GM19328 (cell line): Measurements from ENCODE around the gene PNPLA7.

Source experiments
- ATAC-seq: cut with Tn5 transposase; IDR thresholded peaks from one replicate; pipeline ENCODE4 v1.9.1; 2021; ENCODE audit warnings: mild to moderate bottlenecking, moderate library complexity; ENCODE audit not compliant: unreplicated experiment

Gene PNPLA7

DNA sequence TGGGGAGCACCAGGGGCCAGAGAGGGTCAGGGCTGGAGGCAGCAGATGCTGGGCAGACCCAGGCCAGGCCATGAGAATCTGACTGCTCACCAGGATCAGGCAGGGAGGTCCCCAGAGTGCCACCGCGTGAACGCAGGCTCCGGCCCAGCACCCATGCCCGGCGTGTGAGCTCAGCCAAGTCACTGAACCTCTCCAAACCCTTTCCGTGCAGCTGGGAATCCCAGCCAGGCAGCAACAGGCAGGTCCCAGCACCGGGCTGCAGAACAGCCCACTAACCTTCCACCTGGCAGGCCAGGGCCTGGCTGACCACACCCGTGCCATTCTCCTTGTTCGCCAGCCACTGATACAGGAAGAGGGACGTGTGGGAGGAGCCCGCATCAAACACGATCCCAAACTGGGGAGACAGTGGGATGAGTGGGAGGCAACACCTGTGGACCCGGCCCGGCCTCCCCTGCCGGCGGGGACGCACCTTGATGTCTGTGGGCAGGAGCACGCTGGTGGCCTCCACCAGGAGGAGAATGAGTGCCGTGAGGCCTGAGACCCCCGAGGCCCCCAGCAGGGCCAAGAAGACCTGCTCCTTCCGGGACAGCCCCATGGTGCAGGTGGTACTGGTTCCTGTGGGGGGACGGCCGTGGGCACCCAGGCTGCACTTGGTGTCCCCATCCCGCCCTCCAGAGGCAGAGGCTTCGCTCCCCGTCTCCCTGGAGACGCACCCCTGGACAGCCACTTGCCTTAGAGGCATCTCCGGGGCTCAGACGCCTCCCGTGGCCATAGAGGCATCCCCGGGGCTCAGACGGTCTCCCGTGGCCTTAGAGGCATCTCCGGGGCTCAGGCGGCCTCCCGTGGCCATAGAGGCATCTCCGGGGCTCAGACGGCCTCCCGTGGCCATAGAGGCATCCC is 112.3 kb downstream of the PNPLA7 start:
- ATAC-seq = no peak

DNA sequence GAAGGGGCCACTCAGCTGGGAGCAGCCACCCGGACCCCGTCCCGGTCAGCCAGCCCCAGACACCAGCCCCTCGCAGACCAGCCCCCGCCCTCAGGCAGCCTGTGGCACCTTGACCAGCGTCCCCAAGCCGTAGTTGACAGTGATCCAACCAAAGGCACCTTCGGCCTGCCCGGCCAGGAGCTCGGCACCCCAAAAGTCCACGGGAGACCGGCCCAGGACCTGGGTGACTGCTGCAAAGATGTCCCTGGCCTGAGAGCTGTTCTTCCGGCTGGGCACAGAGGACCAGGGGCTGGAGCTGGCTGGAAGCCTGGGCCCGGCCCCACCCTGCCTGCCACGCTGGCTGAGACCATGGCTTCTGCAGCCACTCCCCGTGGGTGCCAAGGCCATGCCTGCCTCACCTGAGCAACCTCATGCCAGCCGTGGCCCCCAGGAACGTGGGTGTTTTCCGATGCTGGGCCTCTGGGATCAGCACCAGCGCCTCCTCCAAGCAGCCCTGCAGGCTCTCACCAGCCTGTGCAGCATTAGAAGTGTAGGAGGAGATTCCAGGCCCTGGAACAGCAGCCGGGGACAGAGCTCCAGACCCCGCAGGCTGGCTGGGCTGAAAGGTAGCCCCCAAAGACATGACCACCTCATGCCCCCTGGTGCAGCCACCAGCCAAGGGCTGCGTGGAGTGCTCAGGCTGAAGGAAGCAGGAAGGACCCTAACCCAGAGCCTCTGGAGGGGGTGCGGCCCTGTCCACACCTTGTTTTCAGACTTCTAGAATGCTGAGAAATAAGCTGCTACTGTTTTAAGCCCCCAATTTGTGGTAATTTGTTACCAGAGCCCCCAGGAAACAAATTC is 113.2 kb downstream of the PNPLA7 start:
- no peak for ATAC-seq

DNA sequence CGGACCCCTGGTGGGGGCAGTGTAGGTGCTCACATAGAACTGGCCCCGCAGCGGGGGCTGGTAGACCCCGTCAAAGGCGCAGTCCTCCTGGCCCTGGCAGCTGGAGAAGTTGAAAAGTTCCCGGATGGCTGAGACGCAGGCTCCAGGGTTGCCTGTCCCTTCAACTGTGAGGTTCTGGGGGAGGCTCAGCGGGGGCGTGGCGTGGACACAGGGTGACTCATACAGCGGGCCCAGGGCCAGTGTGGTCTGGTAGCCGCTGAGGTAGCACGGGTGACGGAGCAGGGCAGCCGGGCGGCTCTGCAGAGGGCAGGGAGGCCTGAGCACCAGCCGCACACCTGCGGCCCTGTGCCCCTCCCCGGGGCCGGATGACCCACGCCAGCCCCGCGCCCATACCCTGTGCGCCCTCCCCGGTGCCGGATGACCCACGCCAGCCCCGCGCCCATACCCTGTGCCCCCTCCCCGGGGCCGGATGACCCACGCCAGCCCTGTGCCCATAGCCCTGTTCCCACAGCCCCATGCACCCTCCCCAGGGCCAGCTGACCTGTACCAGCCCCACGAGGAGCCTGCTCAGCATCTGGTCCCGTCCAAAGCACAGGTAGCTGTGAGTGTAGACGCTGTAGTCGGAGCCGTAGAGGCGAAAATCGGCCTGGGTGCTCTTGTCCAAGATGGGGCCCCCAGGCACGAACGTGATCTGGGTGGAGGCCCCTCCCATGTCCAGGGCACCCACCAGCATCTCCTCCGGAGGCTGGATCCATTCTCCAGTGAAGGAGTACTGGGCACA is 114.0 kb downstream of the PNPLA7 start:
- no peak for ATAC-seq

DNA sequence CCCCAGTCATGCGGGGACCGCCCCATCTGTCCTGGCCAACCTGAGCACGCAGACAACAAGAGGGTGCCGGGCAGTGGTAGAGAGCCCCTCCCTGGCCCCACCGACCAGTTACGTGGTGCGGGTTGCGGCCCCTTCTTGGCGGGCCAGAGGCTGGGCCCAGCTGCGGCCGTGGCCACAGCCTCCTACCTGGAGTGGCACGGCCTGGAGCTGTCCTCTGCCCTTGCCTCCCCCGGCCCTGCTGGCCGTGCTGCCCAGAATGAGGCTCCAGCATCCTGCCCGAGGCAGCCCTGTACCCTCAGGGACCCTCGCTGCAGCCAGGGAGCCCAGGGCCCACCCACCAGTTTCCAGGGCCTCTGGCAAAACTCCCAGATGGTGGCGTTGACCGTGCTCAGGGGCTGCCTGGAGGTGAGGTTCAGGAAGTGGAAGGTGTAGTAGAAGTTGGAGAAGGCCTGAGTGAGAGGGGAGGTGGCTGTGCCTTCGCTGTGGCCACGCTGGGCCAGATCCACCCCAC is 114.8 kb downstream of the PNPLA7 start:
- ATAC-seq = no peak

DNA sequence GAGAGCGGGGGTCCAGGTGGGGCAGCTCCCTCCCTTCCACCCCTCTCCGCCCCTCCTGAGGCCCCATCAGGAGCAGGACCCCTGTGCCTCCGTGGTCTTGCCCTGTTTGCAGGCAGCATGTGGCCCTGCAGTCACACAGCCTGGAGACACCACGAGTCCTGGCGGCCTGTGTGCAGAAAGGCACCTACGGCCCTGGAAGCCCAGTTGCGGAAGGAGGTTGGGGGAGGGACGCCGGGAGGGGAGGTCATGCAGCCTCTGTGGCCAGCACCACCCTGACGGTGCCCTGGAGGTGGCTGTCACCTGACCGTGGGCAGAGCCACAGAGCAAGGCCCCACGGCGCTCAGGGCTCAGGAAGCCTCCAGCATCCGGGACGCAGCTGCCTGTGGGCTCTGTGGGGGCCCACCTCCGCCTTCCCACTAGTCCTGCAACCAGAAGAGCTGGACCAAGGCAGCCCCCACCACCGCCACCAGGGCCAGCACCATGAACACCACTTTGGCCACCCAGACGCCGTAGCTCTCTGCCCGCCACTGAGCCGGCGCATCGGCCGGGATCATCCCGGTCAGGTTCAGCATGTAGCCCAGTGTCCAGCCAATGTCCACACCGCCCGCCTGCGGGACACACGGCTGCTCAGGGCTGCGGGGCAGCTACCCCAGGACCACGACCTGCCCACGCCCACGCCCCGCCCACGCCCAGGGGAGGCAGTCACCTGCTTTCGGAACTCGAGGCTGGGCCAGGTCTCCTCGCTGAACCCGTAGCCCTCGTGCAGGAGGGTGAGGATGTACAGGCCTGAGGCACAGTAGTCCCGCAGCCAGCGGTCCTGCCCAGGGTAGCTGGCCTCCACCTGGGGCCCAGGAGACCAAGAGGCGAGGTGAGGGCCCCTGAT is 115.5 kb downstream of the PNPLA7 start:
- no peak for ATAC-seq

DNA sequence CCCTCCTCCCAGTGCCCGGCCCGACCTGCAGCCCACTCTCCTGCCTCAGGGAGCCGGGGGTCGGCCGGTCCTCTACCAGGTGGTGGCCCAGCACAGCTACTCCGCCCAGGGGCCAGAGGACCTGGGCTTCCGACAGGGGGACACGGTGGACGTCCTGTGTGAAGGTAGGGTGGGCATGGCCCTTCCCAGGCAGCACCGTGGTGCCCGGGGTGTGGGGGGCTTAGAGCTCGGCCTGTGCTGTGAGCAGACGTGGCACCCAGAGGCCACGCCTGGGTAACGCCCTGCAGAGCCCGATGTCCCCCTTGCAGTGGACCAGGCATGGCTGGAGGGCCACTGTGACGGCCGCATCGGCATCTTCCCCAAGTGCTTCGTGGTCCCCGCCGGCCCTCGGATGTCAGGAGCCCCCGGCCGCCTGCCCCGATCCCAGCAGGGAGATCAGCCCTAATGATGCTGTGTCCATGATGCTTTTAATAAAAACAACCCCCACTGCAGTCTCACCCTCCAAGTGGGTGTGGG is 116.2 kb downstream of the PNPLA7 start:
- ATAC-seq = no peak

DNA sequence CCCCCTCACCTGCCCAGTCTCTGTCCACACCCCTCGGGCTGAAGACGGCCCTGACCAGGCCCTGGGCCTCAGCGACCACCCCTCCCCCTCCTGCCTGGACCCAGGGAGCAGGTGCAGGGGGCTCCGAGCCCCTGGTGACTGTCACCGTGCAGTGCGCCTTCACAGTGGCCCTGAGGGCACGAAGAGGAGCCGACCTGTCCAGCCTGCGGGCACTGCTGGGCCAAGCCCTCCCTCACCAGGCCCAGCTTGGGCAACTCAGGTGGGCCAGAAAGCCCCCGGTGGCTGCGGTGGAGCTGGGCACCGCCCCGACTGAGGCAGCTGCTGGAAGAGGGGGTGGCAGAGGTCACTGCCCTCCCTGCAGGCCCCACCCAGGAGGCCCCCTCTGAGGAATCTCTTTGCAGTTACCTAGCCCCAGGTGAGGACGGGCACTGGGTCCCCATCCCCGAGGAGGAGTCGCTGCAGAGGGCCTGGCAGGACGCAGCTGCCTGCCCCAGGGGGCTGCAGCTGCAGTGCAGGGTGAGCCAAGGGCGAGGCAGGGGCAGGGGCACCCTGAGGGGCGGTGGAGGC is 116.8 kb downstream of the PNPLA7 start:
- no peak for ATAC-seq

DNA sequence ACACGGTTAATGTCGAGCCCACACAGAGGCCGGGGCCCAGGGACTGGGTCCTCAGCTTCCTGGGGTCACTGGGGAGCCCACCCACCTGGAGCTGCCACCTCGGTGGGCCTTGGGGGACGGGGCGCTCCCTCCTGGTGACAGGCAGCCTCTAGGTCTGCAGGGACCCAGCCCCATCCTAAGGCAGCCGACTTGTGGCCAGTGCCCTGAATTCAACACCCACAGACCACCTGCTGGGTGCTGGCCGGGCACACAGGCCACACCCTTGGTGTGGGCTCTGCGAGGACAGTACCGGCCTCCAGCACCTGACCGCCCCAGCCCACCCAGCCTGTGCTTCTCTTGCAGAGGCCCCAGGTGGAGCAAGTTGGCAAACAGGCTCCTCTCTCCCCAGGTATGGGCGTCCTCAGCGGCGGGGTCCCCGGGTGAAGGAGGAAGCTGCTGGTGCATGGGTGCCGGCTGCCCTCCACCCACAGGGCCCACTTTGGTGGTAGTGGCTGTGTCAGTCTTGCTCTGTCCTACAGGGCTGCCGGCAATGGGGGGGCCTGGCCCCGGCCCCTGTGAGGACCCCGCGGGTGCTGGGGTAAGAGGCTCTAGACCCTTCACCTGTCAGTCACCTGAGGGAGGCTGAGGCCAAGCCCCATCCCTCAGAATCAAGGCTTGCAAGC is 117.4 kb downstream of the PNPLA7 start:
- ATAC-seq = no peak

DNA sequence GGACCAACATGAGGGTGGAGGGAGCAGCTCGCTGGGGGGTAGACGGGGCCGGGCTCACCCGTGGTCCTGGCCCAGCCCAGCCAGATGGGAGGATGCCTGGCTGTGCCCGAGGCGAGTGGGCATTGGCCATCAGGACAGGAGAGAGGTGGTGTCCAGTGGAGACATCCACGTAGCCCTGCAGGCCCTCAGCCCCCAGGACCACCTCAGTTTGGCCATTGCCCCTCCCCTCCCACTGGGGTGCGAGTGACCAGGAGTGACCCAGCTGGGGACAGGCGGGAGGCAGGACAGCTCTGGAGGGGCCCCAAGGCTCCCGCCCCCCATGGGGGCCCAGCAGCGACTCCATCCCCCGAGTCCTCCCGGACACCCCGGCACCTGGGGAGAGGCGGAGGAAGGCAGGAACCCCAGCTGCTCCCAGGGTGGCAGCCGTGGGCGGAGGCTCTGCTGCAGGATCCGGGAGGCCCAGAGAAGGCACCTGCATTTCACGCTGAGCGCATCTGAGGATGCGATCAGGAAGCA is 118.7 kb downstream of the PNPLA7 start:
- no peak for ATAC-seq

DNA sequence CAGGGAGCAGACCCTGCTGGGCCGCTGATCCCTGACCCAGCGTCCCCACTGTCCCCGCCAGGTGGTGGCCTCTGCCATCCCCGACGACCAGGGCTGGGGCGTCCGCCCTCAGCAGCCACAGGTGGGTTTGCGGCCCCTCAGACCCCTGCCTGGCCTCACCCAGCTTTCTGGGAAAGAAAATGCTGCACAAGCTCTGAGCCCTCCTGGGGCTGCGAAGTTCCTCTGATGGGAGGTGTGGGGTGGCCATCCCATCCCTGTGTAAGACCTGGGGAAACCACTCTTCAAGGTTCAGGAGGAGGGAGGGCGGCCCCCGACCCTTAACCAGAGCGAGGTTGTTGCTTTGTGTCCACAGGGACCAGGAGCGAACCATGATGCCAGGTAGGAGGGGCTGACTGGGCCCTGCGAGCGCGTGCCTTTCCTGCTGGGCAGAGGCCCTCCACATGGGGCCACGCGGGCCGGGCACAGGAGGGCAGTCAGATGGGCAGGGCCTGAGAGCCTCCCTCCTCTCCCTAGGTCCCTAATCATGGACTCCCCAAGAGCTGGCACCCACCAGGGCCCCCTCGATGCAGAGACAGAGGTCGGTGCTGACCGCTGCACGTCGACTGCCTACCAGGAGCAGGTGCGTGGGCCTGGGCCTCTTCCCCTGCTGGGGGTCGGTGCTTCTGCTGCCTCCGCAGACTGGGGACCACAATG is 119.3 kb downstream of the PNPLA7 start:
- no peak for ATAC-seq

DNA sequence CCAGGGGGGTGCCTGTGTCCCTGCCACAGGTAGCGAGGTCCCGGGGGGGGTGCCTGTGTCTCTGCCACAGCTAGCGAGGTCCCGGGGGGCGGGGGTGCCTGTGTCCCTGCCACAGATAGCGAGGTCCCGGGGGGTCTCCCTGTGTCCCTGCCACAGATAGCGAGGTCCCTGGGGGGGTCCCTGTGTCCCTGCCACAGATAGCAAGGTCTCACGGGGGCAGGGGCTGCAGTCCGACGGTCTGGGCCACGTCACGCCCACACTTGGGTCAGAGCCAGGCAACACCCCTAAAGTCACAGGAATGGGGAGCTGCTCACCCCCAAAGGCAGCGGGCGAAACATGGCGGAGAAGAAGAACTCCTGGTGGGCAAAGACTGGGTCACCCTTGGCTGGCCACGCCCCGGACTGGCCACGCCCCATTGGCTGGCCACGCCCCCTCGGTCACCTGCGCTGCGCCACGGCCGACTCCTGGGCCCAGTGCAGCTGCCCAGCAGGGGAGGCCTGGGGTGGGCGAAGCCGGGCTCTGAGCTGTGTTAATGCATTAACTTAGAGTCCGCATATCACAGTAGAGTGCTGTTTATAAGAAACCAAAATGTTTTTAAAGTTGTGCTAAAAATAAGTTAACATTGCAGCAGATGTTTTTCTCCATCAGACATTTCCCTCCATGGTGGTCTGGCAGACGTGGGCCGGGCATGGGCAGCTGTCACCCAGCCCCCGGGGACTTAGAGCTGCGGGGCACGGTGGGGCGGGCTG is 120.1 kb downstream of the PNPLA7 start:
- ATAC-seq = no peak

DNA sequence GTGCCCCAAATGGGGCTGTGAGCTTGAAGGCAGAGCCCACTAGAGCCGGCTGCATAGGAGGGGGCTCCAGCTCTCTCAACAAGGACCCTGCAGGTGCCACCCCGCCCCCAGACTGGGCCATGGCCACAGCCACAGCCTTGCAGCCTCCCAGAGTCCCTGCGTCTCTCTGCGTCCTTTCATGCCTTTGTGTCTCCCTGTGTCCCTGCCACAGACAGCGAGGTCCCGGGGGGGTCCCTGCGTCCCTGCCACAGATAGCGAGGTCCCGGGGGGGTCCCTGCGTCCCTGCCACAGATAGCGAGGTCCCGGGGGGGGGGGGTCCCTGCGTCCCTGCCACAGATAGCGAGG is 120.7 kb downstream of the PNPLA7 start:
- ATAC-seq = no peak

DNA sequence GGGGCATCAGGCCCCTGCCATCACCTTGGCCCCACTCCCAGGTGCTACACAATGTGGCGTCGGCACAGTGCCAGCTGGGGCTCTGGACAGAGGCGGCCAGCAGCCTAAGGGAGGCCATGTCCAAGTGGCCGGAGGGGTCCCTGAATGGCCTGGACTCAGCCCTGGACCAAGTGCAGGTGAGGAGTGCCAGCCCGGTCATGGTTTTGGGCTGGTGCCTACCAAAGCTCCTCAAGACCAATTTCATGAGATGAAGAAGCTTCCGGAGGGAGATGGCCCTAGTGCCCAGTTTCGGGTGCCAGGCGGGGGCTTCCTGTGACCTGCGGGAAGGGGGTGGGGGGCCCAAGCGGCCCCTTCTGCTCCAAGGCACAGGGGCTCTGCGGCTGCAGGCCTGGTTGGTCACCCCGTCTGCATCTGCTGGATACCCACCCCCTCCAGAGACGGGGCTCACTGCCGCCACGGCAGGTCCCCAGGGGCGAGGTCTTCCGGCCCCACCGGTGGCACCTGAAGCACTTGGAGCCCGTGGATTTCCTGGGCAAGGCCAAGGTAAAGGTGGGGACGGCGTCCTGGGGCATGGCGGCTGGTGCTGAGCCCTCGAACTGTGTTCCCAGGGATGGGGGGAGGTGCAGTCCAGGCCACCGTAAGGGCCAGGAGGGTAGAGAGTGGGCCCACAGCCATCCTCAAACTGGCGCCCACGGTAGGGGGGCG is 121.2 kb downstream of the PNPLA7 start:
- no peak for ATAC-seq

DNA sequence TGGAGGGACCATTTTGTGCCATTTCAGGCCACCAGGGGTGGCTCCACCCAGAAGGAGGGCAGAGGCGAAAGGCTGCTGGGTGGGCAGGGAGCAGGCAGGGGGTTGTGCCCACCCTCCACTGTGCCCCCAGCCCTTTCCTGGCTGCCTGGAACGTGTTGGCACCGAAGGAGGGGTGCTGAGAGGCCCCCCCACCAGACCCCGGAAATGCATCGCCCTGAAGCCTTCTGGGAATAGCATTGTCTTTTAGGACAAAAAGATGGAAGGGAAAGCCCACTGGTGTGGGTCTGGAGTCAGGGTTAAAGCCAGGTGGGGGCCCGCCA is 121.9 kb downstream of the PNPLA7 start:
- ATAC-seq = no peak

DNA sequence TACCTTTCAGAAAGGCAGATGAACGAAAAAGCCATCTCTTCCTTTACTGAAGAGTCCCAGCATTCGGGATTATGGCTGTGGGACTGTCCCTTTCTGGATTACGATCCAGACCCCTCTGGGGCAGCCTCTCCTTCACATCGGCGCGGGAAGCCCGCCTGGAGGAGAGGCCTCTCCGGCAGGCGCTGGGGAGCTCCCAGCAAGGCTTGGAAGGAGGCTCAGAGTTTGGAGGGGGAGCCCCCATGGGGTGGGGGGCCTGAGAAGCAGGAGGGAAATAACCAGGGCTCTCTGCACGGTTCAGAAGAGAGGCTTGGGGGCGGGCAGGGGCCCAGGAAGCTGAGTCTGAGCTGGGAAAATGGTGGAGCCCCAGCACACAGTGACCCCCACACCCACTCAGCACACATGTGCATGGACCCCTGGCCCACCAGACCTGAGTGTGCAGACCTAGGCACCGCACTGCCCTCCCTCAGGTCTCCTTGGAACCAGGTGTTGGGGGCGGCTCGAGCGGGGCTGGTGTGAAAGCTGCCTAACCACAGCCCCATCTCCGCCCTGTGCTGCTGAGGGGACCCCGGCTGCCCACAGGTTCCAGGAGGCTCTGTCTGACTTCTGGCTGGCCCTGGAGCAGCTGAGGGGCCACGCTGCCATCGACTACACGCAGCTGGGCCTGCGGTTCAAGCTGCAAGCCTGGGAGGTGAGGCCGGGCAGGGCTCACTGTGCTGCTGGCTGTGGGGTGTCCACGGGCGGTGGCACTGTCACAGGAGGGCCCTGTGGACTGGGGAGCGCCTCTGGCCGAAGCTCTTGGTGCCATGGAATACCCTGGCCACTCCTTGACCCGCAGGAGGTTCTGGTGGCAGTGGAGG is 122.5 kb downstream of the PNPLA7 start:
- ATAC-seq = no peak

DNA sequence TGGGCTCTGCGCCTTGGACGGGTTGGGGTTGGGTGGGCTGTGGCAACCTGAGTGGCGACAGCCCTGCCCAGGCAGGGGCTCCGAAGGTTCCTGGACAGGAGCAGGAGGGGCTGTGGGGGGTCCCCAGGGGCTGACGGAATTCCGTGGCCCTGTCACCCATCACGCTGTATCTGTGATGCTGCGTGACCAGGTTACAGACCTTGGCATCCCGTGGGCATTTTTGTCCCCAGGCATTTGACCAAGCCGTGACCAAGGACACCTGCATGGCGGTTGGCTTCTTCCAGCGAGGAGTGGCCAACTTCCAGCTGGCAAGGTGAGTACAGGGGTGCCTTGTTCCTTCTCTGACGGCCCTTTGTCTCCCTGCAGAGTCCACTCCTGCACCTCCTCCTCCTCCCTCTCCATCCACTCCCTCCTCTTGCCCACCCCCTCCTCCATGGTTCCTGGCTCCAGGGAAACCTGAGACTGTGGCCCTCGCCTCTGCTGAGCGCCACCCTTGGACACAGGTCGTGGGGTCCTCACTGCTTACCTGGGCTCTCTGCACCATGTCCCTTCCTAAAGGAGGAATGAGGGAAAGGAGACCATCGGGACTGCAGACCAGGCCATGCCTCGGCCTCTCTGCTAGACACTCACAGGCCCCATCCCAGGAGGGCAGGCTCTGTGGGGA is 124.1 kb downstream of the PNPLA7 start:
- ATAC-seq = no peak
